GM19239 (cell line): ENCODE measurements around the gene TIMP1.

Experiments used
- DNase-seq: peaks from one replicate; pipeline ENCODE4 v3.0.0; 2011; ENCODE audit warnings: low spot score; ENCODE audit not compliant: insufficient read length
- FAIRE-seq: peaks from 2 replicates; lab custom pipeline; 2011; peaks lifted over from hg19 to GRCh38; lab: Jason Lieb, UNC

The TIMP1 gene

DNA sequence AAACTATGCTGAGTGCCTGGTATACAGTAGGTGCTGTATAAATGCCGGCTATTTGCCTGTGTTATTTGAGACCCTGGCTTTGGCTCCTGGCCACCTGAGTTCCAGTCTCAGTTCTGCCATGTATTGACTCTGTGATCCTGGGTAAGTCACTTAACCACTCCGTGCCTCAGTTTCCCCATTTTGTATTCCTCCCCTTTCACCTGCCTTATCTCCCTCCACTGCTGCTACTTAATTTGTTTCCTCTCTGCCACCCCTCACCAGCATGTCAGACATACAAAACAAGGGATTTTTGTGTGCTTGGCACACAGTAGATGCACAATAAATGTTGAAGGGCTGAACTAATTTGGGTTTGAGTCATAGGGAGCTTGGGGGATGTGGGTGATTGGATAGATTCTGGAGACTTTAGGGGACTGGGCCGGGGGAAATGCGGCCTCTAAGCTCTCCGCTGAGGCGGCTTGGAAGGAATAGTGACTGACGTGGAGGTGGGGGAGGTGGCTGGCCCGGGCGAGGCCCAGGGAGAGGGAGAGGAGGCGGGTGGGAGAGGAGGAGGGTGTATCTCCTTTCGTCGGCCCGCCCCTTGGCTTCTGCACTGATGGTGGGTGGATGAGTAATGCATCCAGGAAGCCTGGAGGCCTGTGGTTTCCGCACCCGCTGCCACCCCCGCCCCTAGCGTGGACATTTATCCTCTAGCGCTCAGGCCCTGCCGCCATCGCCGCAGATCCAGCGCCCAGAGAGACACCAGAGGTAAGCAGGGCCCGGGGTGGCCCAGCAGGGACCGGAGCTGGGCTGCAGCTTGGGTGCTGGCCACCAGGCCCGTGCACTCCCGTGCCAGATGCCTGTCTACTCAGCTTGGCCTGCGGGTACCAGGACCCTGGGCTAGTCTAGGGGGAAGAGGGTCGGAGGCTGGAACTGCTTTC is at the start of gene TIMP1:
Gene TIMP1, plus strand, starts transcription at position 706 of the 917 bp plus-strand sequence. CDS start 980 bp downstream, outside the sequence.
- DNase-seq (peak; percentile 65), FAIRE-seq (peak; percentile 94)

- DNase-seq (no peak), FAIRE-seq (no peak)
Observed at GRCh38 chrX:47539860-47540259, 42.4 kb upstream of the TIMP1 start.

GRCh38 chrX:47540754-47541538 is 41.3 kb upstream of the TIMP1 start:
- FAIRE-seq, result peak; percentile 8

GRCh38 chrX:47543496-47543895 is 38.7 kb upstream of the TIMP1 start:
- no peak for FAIRE-seq
- DNase-seq, result no peak

More at GRCh38 chrX:47540754-47541538, 41.3 kb upstream of the TIMP1 start:
- DNase-seq, result no peak

DNA sequence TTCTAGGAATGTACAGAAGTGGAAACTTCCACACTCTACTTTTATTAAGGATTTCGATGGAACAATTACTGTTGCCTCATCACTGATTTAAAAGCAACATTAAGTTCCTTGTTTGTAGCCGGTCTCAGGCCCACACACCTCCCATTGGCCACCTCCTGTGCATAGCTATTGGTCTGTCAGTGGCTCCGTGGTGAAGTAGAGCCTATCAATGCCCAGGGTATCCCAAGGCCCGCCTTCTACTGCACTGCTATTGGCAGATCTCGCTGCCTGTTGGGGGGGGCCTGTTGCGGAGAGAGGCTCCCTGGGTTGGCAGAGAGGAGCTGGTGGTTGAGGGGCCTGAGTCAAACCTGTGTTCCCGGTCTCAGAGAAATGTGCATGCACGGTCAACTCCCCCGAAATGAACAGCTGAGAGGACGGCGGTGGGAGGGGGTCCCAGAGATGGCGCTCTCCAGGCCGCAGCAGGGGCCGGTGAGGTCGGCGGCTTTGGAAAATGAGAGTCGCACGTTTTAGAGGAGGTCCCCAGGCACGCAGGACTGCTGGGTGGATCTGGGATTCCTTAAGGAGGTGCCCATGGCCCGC is 26.1 kb upstream of the TIMP1 start:
- FAIRE-seq, result peak; percentile 100

DNA sequence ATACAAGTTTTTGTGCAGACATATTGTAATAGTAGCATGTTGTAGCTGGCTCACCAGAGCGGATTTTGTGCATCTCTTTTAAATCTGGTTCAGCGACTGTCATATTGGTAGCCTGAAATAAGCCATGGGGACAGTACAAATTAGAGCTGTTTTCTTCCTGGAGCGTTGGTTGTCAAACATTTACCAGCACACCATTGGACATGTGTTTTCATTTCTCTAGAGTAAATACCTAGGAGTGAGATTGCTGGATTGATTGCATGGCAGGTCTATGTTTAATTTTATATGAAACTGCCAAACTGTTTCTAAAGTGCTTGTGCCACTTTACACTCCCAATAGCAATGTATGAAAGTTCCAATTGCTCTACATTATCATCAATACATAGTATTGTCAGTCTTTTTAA is 23.8 kb upstream of the TIMP1 start:
- DNase-seq (no peak), FAIRE-seq (no peak)

More for the DNA sequence above, 26.1 kb upstream of the TIMP1 start:
- no peak for DNase-seq

DNA sequence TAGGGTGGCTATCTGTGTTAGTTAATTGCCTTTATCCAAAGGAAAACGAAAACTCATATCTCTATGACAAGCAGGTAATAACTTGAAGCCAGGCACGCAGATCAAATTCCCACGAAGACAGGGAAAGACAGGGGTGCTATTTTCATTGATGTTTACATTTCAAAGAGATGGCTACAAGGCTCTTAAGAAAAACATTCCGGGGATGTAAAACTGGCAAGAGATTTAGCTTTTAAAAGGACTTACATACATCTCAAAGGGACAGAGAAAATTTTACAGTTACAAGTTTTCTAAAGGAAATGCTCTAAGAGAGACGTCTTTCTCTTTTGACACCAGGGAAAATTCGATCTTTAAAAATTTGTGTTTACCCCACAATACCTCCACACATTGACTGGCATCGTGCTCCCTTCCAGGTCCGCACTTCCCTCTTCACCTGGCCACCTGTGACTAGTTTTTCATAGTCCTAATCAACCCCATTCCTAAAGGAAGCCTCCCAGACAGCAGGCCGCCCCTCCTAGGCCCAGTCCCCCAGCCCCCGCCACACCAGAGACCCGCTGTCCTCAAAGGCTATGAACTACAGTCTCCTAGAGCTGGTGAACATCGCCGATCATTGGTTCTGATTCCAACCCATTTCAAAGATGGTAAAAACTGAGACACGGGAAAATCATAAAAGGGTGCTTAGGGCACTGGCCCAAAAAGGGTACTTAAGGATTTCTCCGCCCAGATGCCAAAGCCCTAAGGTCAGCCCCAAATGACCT is 21.9 kb upstream of the TIMP1 start:
- FAIRE-seq (no peak), DNase-seq (no peak)

DNA sequence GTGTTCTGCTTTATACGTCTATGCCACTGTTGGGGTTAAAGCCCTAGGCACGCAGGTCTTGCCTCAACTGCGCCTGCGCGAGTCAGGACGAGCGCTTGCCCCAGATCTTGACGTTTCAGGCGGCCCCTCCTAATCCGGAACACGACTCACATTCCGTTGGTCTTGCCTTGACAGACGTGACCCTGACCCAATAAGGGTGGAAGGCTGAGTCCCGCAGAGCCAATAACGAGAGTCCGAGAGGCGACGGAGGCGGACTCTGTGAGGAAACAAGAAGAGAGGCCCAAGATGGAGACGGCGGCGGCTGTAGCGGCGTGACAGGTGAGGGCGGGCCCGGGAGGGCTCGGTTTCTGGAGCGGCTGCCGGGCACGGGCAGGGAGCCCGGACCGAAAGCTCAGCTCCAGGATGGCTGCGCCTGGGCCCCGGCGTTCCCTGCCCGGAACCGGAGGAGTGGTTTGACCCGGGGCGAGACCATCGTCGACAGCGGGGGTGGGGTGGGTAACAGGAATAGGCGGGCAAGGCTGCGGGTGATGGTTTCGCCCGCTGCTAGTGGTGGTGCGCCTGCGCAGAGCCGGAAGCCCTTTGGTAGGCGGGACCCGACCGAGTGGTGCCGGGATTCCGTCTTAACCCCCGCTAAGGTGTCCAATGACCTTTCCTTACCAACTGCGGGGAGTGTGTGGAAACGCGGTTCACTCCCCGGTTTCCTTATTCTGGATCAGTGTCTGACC is 21.1 kb upstream of the TIMP1 start, which contains the start of gene ARAF:
Gene ARAF, plus strand, starts transcription at position 272 of the 725 bp plus-strand sequence. CDS start 1,763 bp downstream, outside the sequence.
- FAIRE-seq, result peak; percentile 100
- peak; percentile 61 for DNase-seq

GRCh38 chrX:47561659-47562151 is 20.5 kb upstream of the TIMP1 start:
- DNase-seq (no peak), FAIRE-seq (no peak)

GRCh38 chrX:47562615-47563243 is 19.5 kb upstream of the TIMP1 start:
- DNase-seq (no peak), FAIRE-seq (peak; percentile 73)

DNA sequence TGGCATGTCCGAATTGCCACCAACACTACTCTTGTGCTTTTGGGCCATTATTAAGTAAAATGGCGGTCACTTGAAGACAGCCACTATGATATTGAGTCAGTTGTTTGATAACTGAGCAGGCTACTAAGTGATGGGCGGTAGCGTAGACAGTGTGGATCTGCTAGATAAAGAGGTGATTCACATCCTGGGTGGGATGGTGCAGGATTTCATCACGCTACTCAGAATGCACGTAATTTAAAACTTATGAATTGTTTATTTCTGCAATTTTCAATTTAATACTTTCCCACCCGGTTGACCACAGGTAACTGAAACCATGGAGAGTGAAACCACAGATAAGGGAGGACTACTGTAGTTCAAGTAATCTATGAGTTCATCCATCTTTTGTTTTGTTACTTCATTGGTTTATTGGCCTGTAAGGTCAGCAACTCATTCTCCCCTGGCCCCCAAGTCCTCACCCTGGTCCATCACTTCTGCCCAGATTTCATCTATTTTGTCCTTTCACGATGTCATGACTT is 18.4 kb upstream of the TIMP1 start:
- DNase-seq, result no peak
- no peak for FAIRE-seq

- DNase-seq, result no peak
- no peak for FAIRE-seq
Observed at GRCh38 chrX:47564438-47565085, 17.7 kb upstream of the TIMP1 start.

- FAIRE-seq, result no peak
Observed at GRCh38 chrX:47566841-47567240, 15.4 kb upstream of the TIMP1 start.

DNA sequence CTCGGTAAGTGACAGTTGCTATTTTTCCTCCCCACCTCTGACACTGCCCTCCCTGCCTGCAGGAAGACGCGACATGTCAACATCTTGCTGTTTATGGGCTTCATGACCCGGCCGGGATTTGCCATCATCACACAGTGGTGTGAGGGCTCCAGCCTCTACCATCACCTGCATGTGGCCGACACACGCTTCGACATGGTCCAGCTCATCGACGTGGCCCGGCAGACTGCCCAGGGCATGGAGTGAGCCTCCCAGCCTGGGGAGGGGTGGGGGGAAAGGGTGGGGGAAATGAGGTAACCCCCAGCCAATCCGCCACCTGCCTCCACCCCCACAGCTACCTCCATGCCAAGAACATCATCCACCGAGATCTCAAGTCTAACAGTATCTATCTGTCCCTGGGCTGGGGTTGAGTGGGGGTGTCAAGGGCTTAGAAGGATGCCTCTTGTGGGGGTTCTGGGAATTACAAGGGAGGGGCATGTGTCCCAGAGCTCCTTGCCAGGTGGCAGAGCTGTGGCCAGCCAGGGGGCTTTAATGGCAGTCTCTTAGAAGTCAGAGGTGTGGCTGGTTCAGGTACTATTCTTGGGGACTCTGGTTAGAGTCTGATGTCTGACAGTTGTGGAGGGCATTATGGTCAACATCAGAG is 13.5 kb upstream of the TIMP1 start:
- FAIRE-seq (no peak), DNase-seq (no peak)

More at GRCh38 chrX:47566841-47567240, 15.4 kb upstream of the TIMP1 start:
- DNase-seq, result no peak

- FAIRE-seq (no peak), DNase-seq (no peak)
Observed at GRCh38 chrX:47570794-47571193, 11.4 kb upstream of the TIMP1 start.

GRCh38 chrX:47571215-47571614 is 11.0 kb upstream of the TIMP1 start:
- DNase-seq, result no peak
- no peak for FAIRE-seq

- FAIRE-seq, result no peak
Observed at GRCh38 chrX:47571896-47572295, 10.3 kb upstream of the TIMP1 start.

More at GRCh38 chrX:47571896-47572295, 10.3 kb upstream of the TIMP1 start:
- no peak for DNase-seq
